T-helper 9 cell (primary cell): ENCODE measurements around the gene SOX11.

Experiments
- DNase-seq: peaks from one replicate; pipeline ENCODE4 v3.0.0-alpha.2; 2020

Gene SOX11

DNA sequence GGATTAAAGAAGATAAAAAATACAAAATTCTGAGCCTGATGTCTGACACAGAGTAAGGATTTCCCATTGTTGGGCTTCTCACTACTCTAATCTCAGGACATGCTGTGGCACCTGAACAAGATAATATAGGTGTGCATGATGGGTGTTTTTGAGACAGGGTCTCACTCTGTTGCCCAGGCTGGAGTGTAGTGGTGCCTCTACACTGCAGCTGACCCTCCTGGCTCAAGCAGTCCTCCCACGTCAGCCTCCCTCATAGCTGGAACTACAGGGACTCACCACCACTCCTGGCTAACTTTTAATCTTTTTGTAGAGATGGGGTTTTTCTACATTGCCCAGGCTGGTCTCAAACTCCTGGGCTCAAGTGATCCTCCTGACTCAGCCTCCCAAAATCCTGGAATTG is 32.9 kb downstream of the SOX11 start:
- no peak for DNase-seq

DNA sequence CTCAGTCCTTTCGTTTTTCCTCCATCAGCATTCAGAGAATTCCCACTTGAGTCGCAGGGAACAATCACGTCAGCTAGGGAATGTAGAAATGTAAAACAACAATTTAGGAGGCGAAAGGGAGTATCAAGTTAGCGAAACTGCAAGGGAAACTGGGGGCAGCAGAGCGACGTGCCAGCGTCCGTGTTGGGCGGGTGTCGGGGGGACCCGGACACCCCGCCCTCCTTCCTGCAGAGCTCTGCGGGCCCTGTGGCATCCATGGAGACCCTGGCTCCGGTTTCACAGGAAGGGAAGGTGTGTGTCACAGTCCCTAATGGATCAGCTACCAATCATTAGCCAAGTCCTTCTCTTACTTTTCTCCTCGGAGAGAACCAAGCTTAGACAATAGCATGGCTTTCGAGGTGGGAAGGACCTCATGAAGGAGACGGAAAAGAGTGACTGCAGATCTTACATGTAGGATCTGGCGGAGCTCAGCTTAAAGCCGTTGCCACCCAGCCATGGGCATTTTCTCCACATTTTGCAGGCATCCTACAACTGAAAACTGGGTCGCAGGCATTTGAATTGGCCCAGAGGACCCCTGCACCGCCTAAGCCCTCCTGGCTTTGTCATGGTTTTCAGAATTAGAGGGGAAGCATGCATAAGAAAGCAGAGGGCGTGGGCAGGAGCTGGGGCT is 33.7 kb downstream of the SOX11 start:
- no peak for DNase-seq

DNA sequence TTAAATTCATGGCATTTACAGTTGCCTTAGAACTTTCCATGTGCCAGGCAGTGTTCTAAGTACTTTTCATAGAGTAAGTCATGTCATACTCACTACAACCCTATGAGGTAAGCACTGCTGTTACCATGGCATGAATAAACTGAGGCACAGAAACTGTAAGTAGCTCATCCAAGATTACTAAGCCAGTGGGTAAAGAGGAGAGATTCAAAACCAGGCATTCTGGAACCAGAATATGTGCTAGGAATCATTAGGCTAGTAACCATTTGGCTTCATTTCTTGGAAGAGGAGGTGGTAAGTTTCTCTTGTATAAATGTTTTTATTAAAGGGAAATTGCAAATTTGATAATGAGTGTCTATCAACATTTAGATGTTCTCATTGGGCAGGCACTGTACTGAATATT is 35.1 kb downstream of the SOX11 start:
- DNase-seq: no peak

DNA sequence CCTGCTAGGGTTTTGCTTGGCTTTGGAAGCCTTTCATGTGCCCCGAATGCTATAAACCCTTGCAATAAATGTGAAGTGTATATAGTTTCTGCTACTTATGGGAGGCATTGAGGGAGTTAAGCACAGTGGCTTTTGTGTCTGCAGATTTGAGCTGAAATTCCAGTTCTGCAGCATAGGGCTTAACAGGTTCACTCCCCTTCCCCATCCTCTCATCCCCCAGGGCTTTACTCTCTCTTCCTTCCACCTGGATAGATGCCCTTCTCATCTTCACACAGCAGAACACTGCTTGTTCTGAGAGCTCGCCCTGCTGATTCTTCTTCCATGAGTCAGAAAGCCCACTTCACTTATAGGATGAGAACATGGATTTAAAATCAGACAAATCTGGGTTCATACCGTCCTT is 37.2 kb downstream of the SOX11 start:
- no peak for DNase-seq

DNA sequence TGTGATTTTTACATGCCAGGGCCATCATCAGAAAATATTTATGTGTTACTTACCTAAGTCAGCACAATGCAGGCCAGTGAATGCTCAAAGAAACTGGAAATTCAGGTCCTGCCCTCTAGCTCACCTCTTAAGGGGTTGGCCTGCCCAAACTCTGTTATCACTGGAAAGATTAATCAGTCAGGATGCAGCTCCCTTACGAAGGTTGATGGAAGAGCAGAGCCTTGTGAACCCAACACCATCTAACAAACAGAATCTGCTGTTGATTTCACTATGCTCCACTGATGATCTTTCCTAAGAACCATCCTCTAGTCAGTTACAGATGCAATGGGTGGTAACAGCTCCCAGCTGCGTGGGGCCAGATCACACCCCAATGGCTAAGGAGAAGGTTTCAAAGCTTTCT is 38.2 kb downstream of the SOX11 start:
- DNase-seq: no peak

DNA sequence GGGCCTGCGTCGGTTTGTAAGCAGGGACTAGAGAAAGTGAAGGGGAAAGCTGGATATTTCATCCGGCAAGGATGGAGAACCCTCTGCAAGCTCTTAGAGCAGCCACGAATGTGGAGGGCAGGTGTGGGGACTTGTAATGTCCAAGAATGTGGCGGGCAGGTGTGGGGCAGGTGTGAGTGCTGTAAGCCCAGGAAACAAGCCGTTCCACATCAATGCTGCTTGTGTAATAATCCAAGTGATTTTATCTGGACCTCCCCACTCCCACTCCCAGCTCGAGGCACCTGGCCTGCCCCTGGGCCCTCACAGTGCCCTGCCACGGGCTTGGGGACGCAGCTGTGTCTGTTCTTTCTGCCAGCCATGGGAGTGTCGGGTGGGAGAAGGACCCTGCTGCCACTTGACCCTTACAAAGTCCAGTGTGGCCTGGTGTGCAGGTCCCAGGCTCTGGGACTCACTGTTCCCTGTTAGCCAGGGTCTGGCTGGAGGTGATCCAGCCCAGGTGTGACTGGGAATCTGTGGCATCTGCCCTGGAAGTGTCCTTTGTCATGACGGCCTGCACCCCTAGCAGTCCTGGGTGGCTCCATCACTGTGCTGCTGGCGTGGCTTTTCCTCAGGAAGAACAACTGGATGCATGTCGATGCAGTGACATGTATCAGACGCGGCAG is 42.8 kb downstream of the SOX11 start:
- no peak for DNase-seq

DNA sequence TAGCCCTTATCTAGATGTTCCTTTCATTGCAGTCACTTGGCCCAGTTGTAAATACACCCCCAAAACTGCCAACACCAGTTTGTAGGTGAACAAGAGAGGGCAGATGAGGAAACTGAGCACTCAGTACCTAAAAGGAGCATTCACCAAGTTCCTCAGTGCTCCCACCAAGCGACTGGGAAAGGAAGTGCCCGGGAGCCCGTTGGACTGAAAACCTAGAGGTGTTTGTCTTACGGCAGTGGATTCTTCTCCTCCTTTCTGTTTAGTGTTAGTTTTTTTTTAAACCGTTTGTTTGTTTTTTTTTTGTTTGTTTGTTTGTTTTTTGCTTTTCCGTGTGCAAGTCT is 43.3 kb downstream of the SOX11 start:
- DNase-seq: no peak

DNA sequence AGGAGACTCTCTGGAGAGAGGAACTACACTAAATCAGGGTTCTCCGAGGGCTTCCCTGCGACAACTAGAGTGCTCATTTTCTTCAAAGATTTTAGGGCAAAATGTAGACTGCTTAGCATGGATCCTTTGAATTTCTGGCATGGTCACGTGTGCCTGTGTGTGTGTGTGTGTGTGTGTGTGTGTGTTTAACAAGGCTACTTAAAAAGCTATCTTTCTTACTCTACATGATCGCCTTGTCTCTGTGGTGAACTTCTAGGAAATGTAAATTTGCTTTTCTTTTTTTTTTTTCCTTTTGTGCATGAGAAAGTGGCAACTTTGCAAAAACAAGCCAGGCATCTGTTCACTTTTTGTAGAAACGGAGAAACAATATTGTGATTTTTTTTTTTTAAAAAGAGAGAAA is 43.9 kb downstream of the SOX11 start:
- DNase-seq: no peak

DNA sequence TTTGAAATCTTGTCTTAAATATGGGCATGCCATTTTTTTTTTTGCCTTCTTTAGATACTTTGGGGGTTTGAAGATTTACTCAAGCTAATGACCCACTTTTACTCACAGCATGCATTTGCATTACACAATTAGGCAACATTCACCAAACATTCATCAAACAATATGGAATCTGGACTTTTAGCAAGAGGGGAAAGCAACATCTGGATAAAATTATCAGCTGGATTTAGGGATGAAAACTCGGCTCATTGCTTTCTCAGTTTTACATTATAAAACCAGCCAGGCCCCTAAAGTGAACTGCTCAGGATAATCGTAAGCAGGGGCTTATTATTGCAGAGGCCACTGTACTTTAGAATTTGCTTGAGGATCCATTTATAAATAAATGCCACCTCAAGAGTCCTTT is 44.7 kb downstream of the SOX11 start:
- DNase-seq: no peak

DNA sequence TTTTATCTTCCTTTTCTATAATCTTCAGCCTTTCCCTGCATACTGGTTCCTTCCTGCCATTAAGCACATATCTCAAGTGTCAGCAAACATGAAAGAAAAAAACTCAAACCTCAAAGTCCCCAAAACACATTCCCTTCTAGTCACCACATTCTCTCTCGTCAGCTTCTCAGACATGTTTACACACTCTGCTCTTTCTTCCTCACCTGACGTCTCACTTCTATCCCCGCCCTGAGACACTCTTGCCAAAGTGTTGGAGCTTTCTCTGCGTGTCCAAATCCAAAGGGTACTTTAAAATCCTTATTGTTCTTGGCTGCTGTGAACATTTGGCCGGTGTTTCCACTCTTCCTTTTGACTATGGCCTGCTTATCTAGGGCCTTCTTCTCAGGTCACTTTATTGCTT is 47.9 kb downstream of the SOX11 start:
- no peak for DNase-seq

DNA sequence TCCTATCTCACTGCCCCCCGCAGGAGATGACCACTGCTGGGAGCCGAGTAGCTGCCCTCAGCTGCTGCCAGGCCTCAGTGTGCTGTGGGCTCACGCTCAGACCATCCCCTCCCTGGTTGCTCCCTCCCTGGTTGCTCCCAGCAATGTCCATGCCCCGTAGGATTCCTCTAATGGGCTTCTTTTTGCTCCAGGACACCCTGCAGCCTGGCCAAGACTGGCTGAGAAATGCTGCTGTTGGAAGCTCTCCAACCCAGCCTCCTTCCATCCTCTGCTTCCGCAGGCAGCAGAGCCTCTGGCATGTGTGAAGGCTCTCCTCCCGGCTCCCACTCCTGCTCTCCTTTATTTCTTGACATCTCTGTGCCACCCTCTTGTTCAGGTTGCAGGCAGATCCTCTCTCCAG is 48.6 kb downstream of the SOX11 start:
- DNase-seq: no peak

DNA sequence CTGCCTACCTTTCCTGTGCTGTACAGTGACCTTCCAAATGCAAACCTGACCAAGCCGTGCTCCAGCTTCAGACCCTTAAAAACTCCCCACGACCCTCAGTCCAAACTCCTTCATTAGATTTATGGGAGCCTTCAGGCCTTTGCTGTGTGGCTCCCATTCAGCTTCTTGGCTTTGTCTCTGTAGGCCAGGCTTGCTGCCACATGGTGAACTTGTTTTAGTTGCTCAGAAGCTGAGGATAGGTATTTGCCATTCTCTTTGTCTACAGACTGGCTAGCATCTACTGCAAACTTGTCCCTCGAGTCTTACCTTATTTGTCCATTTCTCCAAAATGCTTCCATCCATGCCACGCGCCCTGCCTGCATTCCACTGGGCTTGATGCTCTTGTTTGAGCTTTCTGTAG is 49.1 kb downstream of the SOX11 start:
- DNase-seq: no peak

DNA sequence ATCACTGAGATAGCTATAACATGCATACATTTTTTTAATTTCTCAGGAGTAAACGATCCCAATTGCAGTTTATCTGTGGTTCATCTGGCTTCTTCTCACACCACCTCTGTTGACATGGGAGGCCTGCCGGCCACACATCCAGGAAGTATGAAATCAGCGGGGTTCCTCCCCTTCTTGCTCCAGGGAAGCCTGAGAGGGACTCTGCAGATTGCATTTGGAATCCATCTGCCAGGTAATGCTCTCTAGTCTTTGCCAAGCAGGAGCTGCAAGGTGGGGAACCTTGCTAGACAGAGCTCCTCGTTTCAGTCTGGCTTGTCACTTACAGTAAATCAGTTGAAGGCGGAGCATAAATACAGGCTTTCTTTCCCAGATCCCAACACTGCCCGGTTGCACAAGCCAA is 49.9 kb downstream of the SOX11 start:
- DNase-seq: no peak

DNA sequence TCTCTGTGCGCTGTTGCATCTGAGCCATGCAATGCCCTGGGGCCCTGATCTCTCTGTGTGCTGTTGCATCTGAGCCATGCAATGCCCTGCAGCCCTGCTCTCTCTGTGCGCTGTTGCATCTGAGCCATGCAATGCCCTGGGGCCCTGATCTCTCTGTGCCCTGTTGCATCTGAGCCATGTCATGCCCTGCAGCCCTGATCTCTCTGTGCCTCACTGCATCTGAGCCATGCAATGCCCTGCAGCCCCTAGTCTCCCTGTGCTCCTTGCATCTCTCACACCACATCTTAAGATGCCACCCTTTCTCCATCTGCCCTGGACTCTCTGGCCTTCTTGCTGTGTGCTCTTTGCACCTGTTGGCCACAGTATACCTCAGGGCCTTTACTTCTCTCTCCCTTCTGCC is 56.2 kb downstream of the SOX11 start:
- DNase-seq: no peak

DNA sequence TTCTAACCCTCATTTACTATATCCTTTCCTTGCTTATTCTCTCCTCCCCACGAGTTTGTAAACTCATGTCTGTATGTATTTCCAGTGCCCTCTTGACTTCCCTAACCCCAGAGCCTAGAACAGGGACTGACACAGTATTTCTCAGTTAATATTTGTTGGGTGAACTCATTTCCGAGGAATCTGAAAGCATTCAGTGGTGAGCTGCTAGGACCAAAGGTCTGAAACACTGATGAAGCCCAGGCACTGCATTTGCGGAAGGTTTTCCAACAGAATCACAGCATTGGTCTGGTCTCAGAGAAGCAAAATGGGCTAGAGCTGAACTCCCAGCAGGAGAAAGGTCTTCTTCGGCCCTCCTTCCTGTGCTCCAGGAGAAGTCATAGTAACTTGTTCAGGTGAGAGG is 56.8 kb downstream of the SOX11 start:
- DNase-seq: no peak

DNA sequence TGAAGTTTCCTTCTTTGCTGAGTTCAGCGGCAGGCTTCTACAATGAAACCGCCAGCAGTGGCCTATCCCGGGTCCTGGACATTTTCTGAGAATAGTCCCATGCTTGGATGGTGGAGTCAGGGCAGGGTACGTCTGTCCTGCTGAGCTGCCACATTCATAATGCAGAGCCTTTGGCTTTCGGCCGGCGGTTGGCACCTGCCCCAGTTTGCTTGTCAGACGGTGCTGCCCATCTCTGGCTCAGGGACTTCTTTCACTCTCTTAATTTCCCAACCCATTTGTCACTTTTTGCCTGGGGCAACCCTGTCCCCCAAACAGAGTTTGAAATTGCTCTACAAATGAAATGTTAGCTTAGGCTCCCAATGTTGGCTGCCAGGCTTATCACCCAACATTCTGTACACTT is 57.2 kb downstream of the SOX11 start:
- no peak for DNase-seq
